Liver (tissue), 2 donors: Measurements from ENCODE around the gene CEP120.

ENCODE experiments used
- FOXA1 ChIP-seq: IDR thresholded peaks from 2 replicates; pipeline ENCODE4 v1.6.1; 2016; ENCODE audit warnings: antibody characterized with exemption
- TF ChIP-seq, protein P1 (sequence below): fragments of 150-350 bp; IDR thresholded peaks from 2 replicates; pipeline ENCODE4 v1.5.1; 2017; ENCODE audit warnings: improper control_type of control experiment, low read depth, low read length; ENCODE audit not compliant: missing input control
- TF ChIP-seq, protein P2 (sequence below): IDR thresholded peaks from 2 replicates; pipeline ENCODE4 v1.6.1; 2016; ENCODE audit warnings: antibody characterized with exemption
- donor health status: healthy.

DNA sequence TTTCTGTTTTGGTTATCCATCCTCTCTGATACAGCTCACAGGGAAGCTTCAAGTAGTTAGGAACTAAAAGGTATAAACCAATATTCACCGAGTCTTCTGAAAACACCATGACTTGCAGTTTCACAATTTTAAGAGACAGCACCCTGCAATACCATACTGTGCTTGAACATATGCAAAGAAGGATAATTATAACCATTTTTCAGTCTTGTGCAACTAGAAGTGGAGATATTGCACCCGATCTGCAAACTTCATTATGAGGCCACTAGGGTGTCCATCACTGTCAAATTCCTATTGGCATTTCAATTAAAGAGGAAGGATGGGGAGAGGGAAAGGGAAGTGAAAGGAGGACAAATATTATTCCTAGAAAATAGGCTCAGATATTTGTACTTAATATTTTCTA lies 32.4 kb upstream of the CEP120 start:
- TF ChIP-seq FOXA1, result no peak
- TF ChIP-seq, protein P1, sequence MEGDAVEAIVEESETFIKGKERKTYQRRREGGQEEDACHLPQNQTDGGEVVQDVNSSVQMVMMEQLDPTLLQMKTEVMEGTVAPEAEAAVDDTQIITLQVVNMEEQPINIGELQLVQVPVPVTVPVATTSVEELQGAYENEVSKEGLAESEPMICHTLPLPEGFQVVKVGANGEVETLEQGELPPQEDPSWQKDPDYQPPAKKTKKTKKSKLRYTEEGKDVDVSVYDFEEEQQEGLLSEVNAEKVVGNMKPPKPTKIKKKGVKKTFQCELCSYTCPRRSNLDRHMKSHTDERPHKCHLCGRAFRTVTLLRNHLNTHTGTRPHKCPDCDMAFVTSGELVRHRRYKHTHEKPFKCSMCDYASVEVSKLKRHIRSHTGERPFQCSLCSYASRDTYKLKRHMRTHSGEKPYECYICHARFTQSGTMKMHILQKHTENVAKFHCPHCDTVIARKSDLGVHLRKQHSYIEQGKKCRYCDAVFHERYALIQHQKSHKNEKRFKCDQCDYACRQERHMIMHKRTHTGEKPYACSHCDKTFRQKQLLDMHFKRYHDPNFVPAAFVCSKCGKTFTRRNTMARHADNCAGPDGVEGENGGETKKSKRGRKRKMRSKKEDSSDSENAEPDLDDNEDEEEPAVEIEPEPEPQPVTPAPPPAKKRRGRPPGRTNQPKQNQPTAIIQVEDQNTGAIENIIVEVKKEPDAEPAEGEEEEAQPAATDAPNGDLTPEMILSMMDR, result no peak
- TF ChIP-seq, protein P2, sequence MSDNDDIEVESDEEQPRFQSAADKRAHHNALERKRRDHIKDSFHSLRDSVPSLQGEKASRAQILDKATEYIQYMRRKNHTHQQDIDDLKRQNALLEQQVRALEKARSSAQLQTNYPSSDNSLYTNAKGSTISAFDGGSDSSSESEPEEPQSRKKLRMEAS, result no peak
